NCI-H2227 (cell line): Measurements from ENCODE around the gene DHFR.
A peak's percentile ranks its signal among the peaks of the same experiment; 100 is the strongest.
"Not testable (repeated sequence)": the region's sequence is repeated elsewhere in the genome, so short reads cannot be mapped to it uniquely, and the experiment has no call there.

Experiments used
- DNase-seq: peaks from one replicate; lab custom pipeline; 2025; ENCODE audit not compliant: unreplicated experiment; lab: John Stamatoyannopoulos, UW

Gene DHFR

DNA sequence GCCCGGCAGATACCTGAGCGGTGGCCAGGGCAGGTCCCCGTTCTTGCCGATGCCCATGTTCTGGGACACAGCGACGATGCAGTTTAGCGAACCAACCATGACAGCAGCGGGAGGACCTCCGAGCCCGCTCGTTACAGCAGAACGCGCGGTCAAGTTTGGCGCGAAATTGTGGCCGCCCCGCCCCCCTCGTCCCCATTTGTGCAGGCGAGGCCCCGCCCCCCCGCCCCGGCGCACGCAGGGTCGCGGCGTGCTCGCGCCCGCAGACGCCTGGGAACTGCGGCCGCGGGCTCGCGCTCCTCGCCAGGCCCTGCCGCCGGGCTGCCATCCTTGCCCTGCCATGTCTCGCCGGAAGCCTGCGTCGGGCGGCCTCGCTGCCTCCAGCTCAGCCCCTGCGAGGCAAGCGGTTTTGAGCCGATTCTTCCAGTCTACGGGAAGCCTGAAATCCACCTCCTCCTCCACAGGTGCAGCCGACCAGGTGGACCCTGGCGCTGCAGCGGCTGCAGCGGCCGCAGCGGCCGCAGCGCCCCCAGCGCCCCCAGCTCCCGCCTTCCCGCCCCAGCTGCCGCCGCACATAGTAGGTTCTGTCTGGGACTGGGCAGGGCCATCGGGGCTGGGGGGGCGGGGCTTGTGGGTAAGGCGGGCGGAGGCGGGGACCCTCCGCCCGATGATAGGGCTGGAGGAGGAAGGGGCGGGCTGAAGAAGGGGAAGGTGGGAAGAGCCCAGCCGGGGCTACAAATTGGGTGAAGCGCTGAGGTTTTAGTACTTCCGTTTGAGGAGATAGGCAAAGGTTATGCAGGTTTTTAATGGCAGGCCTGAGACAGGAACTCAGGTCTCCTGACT, at the start of gene DHFR, which contains the start of gene MSH3:
Gene DHFR, minus strand, starts transcription at position 593 of the 840 bp plus-strand sequence. Its CDS starts 494 bp downstream, at position 99.
Gene MSH3, plus strand, starts transcription at position 262 of the 840 bp plus-strand sequence. Its CDS starts 76 bp downstream, at position 338.
- DNase-seq: peak; percentile 91

DNA sequence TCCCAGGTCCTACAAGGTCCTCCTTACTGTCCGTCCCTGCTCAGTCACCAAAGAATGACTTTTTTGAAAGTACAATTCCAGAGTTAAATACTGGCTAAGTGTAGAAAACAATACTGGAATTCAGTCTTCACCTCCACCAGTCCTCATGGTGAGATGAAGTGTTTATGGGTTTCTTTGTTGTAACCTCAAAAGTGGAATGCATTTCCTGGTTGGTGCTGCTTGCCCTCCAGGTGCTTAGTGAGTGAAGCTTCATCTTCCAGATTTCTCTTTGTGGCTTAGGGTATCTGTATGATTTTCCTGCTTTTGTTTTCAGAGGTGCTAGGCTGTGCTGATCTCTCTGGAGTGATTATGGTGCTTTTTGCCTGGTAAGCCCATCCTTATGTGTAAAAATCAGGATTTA, 49.4 kb upstream of the DHFR start:
- no peak for DNase-seq

DNA sequence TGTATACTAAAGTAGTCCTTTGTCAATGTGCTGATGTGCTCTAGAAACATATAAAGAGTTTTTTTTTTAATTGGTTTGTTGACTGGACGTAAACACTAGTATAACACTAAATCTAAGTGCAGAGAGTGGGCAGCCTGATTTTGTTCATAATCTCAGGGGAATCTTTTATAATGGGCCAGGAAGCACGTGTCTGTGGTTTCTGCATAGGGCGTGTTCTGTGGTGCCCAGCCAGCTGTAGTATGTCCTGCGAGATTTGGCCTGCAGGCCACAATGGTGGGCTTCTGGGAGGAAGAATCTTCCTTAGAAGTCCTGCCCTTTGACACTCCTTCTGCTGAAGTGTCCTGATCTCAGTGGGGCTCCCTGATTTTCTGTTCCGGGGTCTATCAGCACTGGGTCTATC, 49.0 kb upstream of the DHFR start:
- no peak for DNase-seq

DNA sequence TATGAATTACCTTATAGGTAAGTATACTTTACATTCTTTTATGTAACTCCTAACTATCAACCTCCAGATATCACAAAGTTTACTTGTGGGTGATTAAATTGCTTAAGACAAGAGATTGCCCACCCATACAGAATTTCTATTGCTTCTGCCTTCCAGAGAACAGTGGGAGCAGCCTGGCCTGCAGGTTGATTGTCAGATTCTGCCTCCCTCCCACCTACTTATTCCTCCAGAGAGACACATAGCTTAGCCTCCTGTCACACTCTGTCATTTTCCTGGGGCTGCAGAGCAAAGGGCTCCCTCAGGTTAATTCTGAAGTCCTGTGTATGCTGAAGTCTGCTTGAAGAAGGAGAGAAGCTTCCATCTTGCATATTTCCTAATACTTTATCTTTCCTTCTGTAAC, 48.5 kb upstream of the DHFR start:
- no peak for DNase-seq

DNA sequence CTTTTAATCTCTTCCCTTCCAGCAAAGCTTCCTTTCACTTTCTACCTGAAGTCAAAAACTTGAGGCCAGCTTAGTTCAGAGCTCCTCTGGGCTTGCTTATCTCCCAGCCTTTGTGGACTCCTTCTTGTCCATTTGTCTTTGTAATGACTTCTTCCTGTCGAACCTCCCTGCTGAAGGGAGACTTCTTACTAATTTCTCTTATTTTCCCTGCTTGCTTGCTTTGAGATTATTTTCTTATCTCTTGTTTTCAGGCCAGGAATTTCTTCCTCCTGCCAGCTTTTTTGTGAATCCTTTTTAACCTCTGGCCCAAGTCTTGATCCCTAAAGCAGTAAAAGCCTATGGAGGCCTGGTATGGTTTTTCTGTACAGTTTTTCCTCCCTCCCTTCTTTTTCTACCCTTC, 46.8 kb upstream of the DHFR start:
- no peak for DNase-seq

GRCh38 chr5:80698369-80698768, 43.6 kb upstream of the DHFR start:
- no peak for DNase-seq

GRCh38 chr5:80697100-80697499, 42.3 kb upstream of the DHFR start:
- DNase-seq: no peak

DNA sequence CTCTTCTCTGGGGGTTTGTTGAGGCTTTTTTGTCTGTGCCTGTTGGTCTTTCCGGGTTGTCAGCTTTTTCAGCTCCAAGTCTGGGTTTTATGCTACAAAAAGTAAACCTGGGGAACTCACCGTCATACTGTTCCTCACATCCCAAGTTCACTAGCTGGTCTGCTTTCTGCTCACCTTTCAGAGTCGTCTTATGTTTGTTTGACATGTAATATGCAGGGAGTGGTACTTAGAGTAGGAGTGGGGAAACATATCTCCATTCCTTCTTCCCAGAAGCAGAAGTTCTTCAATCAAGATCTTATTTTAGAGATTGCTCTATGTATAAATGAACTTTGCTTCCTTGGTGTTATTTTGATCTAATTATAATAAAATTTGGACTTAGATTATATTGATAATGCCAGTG, 41.7 kb upstream of the DHFR start:
- no peak for DNase-seq

GRCh38 chr5:80695666-80696065, 40.9 kb upstream of the DHFR start:
- DNase-seq: no peak

GRCh38 chr5:80689627-80690026, 34.8 kb upstream of the DHFR start:
- no peak for DNase-seq

GRCh38 chr5:80688648-80689420, 34.1 kb upstream of the DHFR start:
- DNase-seq: no peak

DNA sequence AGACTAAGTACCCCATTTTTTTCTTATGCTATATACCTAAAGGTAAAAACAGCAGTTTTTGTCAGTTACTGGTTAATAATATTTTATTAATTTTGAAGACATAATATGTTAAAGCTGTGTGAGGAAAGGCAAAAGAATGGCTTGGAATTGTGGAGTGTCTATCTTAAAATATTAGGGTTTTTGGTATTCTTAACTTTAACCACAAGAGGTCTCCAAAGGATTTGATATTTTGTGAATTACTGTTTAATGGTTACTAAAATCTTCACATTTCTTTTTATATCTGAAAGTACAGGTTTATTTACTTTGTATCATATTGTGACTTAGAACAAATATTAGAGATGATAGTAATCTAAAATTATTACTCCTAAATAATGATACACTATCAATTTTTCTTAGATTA, 32.0 kb upstream of the DHFR start:
- peak; percentile 7 for DNase-seq

DNA sequence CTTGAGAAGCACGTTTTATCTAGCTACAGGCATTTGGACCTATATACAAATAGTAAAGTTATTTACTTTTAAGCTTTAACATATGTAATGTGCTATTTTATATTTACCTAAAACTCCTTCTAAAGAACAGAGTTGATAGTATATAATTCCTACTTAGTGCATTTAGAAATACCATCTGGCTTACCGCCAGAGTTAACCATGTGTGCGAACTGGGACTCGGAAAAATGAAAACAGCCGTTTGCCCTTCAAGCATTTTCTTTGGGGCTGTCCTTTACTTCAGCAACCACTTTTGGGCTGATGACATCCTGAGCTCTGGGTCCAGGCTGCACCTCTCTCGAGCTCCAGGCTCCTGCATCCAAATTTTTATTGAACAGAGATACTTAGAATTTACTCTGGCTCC, 21.9 kb upstream of the DHFR start:
- DNase-seq: no peak

GRCh38 chr5:80672140-80672736, 17.5 kb upstream of the DHFR start:
- DNase-seq: peak; percentile 73

DNA sequence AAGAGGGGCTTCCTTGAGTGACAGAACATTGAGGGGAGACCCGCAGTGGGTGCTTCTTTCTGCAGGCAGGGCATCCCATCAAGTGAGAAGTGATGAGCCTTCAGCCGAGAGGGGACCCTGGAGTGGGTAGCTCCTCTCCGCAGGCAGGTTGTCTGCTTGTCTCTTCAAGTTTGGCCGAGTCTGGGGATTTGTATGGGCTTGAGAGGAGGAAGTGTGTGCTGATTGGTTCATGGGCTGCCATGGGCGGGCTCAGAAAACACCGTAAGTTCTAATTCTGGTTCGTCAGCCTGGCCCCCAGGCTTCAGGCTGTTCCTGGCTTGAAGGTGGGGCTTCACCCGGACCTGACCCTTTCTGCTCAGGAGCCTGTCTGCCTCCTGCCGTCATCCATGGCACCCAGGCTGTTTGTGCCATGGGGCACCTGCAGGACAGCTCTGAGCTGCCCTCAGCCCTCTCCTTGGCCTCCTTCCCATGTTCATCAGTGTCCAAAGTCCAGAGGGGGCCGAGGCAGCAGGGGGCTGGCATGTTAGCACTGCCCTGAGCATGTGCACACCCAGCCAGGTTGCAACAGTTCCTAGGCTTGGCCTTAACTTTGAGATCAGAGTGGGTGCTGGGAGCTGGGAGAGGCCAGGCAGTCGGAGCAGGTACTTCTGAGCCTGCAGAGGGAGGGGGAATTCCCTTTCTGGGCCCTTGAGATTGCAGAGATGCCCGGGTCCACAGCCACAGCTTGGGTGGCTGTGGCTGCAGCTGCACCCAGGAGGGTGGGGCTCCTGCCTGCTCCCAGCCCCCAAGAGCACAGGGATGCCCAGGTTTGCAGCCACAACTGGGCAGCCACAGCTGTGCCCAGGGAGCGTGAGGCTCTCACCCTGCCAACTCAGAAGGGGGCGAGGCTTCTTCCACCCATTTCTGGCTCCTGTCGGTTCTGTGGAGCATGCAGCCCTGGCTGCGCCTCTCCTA, 13.5 kb upstream of the DHFR start:
- DNase-seq: no peak

- no peak for DNase-seq
These were observed 12.6 kb upstream of the DHFR start for GRCh38 chr5:80667384-80667783.

DNA sequence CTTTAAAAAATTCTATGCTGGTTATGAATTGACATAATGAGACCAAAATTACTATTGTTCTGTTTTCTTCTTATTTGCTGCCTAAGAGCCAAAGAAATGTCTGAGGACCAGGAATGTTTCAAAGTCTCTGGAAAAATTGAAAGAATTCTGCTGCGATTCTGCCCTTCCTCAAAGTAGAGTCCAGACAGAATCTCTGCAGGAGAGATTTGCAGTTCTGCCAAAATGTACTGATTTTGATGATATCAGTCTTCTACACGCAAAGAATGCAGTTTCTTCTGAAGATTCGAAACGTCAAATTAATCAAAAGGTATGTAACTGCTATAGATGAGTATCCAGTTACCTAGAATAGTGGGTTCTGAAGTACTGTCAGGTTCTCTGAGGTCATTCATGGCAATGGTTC, 10.3 kb upstream of the DHFR start:
- no peak for DNase-seq

DNA sequence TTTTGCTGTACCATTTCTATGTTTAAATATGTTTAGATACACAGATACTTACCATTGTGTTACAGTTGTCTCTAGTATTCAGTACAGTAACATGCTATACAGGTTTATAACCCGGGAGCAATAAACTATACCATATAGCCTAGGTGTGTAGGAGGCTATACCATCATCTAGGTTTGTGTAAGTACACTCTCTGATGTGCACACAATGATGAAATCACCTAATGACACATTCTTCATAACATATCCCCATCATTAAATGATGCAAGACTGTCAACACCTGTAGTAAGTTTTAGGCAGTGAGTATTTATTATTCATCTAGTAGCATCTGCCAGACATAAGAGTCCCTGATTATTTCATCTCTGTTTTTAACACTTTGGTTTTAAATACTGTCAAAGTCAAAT, 7.3 kb upstream of the DHFR start:
- no peak for DNase-seq

- not testable (repeated sequence) for DNase-seq
These were observed 5.9 kb upstream of the DHFR start for GRCh38 chr5:80660661-80661060.

DNA sequence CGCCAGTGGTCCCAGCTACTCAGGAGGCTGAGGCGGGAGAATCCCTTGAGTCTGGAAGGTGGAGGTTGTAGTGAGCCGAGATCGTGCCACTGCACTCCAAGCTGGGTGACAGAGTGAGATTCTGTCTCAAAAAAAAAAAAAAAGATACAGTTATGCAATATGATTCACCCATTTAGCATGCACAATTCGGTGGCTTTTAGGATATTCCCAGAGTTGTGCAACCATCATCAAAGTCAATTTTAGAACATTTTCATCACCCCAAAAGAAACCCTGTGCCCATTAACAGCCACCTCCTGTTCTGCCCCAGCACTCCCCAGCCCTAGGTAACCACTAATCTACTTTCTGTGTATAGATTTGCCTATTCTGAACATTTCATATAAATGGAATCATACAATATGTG, 4.3 kb upstream of the DHFR start:
- DNase-seq: no peak

- no peak for DNase-seq
These were observed 1.6 kb upstream of the DHFR start for GRCh38 chr5:80656425-80656824.
